ENCODE data around the gene TMEM234. TPM values are rescaled to one million over a fixed set of nuclear protein-coding genes. Genes with fewer than 3 reads are reported as not detected.

TMEM234 gene
- total RNA-seq, 1 experiment from 2014 or later: 23.3 TPM

DNA sequence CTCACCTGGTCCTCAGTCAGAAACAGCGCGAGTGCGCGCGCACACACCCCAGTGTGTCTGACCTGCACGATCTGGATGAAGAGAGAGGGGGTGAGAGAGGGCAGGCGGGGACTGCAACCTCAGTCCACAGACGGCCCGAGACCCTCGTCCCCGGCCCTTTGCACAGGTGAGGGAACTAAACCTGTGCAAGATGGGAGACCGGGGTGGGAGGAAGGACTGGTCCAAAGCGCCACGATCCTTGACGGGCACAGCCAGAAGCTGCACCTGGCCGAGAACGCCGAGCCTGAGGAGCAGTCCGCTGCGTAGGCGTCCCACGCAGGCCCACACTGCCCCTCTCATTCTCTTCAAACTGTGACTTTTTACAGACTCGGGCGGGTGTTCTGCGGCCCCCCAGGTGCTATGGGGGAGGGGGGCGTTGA, 17.2 kb downstream of the TMEM234 start:
- Histone ChIP-seq H3K4me1 (ENCODE audit: control insufficient read depth, insufficient read depth, low read length) (peaks cover 28% of the 10 kb centered on the region), H3K4me3 (ENCODE audit: low read depth in 2 of 2, low read length in 2 of 2) (peak overlapping the region; percentile 63 to 90), H3K27ac (ENCODE audit: low read length) (peak overlapping the region; percentile 77), H3K9me3 (ENCODE audit: control insufficient read depth, insufficient read depth, low read depth, low read length) (no peaks in the 10 kb centered on the region), H3K27me3 (ENCODE audit: control insufficient read depth, insufficient read depth, low read length) (no peaks in the 10 kb centered on the region), H3K36me3 (ENCODE audit: control insufficient read depth, insufficient read depth, low read length) (no peaks in the 10 kb centered on the region)
- ChIA-PET CTCF (interaction anchor here (0.6 kb wide), 1 partner anchor 54 kb away, joined by 3 read pairs; no protein-coding TSS in a partner anchor), POLR2A (no interaction called here)
- ATAC-seq (peak; percentile 32), DNase-seq (ENCODE audit: low read depth, low spot score) (no peak)
- intact Hi-C loops (cut with micrococcal nuclease; ENCODE audit: unreplicated experiment): no loop called here
- TF ChIP-seq TCF7L2 (IDR thresholded peaks at IDR 0.05; ENCODE audit: low read depth, low read length) (no peak), POLR2AphosphoS5 (IDR thresholded peaks at IDR 0.05; ENCODE audit: low read depth, low read length) (no peak), SIN3A (IDR thresholded peaks at IDR 0.05; ENCODE audit: borderline replicate concordance, insufficient read depth, low read depth, low read length) (no peak), REST (IDR thresholded peaks at IDR 0.05; ENCODE audit: insufficient read depth in 1 of 2, low read depth in 2 of 2, low read length in 1 of 2) (no peak), CTCF (IDR thresholded peaks at IDR 0.05) (no peak)
- BruUV-seq (replicated peaks): no TSS peak
- in situ Hi-C loops (cut with HindIII; ENCODE audit: low pct_unique_long_range_greater_than_20kb, low sequenced_read_pairs): no loop called here

- Histone ChIP-seq H3K4me1 (ENCODE audit: control insufficient read depth, insufficient read depth, low read length) (peaks cover 51% of the 10 kb centered on the region), H3K27ac (ENCODE audit: low read length) (peak overlapping the region; percentile 81), H3K9me3 (ENCODE audit: control insufficient read depth, insufficient read depth, low read depth, low read length) (no peaks in the 10 kb centered on the region), H3K4me3 (ENCODE audit: low read depth in 2 of 2, low read length in 2 of 2) (peak overlapping the region; percentile 60 to 71), H3K27me3 (ENCODE audit: control insufficient read depth, insufficient read depth, low read length) (no peaks in the 10 kb centered on the region), H3K36me3 (ENCODE audit: control insufficient read depth, insufficient read depth, low read length) (no peaks in the 10 kb centered on the region)
- ChIA-PET CTCF (interaction anchor here (0.5 kb wide), 1 partner anchor 15 kb away, joined by 3 read pairs; no protein-coding TSS in a partner anchor), POLR2A (interaction anchor here (0.5 to 0.7 kb wide), 3 partner anchors 10 to 260 kb away, joined by 3 to 4 read pairs (median 4); no protein-coding TSS in a partner anchor)
- intact Hi-C loops (cut with micrococcal nuclease; ENCODE audit: unreplicated experiment): no loop called here
- no TSS peak for BruUV-seq (replicated peaks)
- ATAC-seq: peak; percentile 27
- in situ Hi-C loops (cut with HindIII; ENCODE audit: low pct_unique_long_range_greater_than_20kb, low sequenced_read_pairs): no loop called here
- DNase-seq (ENCODE audit: low read depth, low spot score): no peak
- TF ChIP-seq CTCF (IDR thresholded peaks at IDR 0.05) (no peak), POLR2AphosphoS5 (IDR thresholded peaks at IDR 0.05; ENCODE audit: low read depth, low read length) (no peak; the same call in 1 of the 2 replicates), REST (IDR thresholded peaks at IDR 0.05; ENCODE audit: insufficient read depth in 1 of 2, low read depth in 2 of 2, low read length in 1 of 2) (no peak), SIN3A (IDR thresholded peaks at IDR 0.05; ENCODE audit: borderline replicate concordance, insufficient read depth, low read depth, low read length) (no peak), TCF7L2 (IDR thresholded peaks at IDR 0.05; ENCODE audit: low read depth, low read length) (no peak)
Observed at GRCh38 chr1:32201011-32201855, 20.9 kb downstream of the TMEM234 start.

Data from Panc1 (cell line).